ENCODE results near the gene SIPA1L3.

The SIPA1L3 gene

DNA sequence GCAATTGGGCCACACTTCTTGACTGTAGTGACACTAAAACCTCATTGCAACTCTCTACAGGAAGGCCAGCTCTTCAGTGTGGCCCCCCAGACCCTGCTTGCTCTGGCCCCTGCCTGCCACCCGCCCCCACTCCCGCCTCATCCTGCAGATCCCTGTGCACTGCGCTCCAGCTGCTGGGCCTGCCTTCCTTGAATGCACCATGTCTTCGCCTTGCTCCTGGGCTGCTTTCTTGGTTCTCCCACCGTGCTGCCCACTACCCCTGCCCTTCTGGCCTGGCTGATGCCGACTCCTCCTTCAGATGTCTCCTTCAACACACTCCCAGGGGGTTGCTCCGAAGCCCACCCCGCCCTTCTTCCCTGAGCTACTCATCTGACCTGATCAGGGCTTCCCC, 98.2 kb downstream of the SIPA1L3 start:
- Histone ChIP-seq H3K27ac (ENCODE audit: insufficient read depth, low read depth, low read length, poor library complexity, severe bottlenecking) (peak overlapping the region; percentile 70), H3K27me3 (ENCODE audit: control insufficient read depth, insufficient read depth, low read length, poor library complexity, severe bottlenecking) (no peaks in the 10 kb centered on the region), H3K4me1 (ENCODE audit: control insufficient read depth, insufficient read depth, low read length) (peaks cover 26% of the 10 kb centered on the region), H3K4me3 (ENCODE audit: insufficient read depth, low read depth, low read length) (no peak overlapping the region), H3K36me3 (ENCODE audit: control insufficient read depth, insufficient read depth, low read length) (no peaks in the 10 kb centered on the region), H3K9me3 (ENCODE audit: control insufficient read depth, low read length) (no peaks in the 10 kb centered on the region)
- 69 to 70% methylated on average over 8 of the region's 8 CpGs for WGBS, 2 experiments

DNA sequence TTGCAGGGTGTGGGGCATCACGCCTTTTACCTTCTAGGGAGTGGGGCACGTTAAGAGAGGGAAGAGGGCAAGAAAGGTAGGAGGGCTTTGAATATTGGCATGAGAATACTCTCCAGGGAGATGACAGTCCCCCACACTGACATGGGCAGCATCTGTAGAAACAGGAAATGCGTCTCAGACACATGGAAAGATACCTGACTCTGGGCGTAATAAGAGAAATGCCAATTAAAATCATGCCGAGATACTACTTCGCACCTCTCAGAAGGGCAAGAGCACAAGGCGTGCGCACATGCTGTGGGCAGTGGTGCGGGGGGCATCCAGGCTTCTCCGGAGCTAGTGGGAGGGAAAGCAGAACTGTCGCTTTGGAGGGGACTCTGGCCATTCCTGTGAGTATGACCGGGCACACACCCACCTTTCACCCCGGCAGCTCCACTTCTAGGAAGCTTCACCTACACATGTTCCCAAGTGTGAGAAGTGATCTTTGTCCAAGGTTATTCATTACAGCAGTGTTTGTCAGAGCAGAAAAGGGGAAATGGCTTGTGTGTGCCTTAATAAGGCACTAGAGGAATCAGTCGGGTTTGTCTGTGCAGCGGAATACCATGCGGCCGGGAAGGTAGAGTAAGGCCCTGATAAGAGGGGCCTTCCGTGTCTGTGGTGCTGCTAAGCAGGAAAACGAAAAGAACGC, 99.5 kb downstream of the SIPA1L3 start:
- Histone ChIP-seq H3K4me3 (ENCODE audit: insufficient read depth, low read depth, low read length) (no peak overlapping the region), H3K9me3 (ENCODE audit: control insufficient read depth, low read length) (no peaks in the 10 kb centered on the region), H3K27me3 (ENCODE audit: control insufficient read depth, insufficient read depth, low read length, poor library complexity, severe bottlenecking) (no peaks in the 10 kb centered on the region), H3K4me1 (ENCODE audit: control insufficient read depth, insufficient read depth, low read length) (peaks cover 26% of the 10 kb centered on the region), H3K27ac (ENCODE audit: insufficient read depth, low read depth, low read length, poor library complexity, severe bottlenecking) (no peak overlapping the region), H3K36me3 (ENCODE audit: control insufficient read depth, insufficient read depth, low read length) (no peaks in the 10 kb centered on the region)
- WGBS, 2 experiments: 93% methylated on average over 20 of the region's 20 CpGs

DNA sequence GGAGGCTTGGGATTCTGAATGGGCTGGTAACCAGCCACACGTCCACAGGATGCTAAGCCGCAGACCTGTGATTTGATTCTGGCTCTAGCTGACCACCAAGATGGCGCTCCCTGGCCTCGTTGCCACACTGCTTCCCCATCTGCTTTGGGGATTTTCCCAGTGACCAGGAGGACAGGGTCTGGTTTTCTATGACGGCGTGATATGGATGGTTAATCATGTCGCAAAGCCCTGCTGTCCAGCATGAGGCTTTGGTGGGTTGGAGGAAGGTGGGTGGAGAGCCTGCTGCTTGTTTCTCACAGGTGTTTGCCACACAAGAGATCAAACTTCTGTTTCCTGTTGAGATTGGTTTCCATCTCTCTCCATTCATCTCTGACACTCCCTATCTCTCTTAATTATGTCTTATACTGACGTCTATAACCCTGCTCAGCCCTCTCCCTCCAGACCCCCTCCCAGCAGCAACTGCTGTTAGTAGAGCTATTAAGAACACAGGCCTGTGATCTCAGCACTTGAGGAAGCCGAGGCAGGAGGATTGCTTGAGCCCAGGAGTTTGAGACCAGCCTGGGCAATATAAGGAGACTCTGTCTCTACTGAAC, 102.7 kb downstream of the SIPA1L3 start:
- Histone ChIP-seq H3K9me3 (ENCODE audit: control insufficient read depth, low read length) (no peaks in the 10 kb centered on the region), H3K4me3 (ENCODE audit: insufficient read depth, low read depth, low read length) (no peak overlapping the region), H3K36me3 (ENCODE audit: control insufficient read depth, insufficient read depth, low read length) (no peaks in the 10 kb centered on the region), H3K27ac (ENCODE audit: insufficient read depth, low read depth, low read length, poor library complexity, severe bottlenecking) (no peak overlapping the region), H3K4me1 (ENCODE audit: control insufficient read depth, insufficient read depth, low read length) (peaks cover 12% of the 10 kb centered on the region), H3K27me3 (ENCODE audit: control insufficient read depth, insufficient read depth, low read length, poor library complexity, severe bottlenecking) (no peaks in the 10 kb centered on the region)
- 94% methylated on average over 9 of the region's 9 CpGs for WGBS, 2 experiments

DNA sequence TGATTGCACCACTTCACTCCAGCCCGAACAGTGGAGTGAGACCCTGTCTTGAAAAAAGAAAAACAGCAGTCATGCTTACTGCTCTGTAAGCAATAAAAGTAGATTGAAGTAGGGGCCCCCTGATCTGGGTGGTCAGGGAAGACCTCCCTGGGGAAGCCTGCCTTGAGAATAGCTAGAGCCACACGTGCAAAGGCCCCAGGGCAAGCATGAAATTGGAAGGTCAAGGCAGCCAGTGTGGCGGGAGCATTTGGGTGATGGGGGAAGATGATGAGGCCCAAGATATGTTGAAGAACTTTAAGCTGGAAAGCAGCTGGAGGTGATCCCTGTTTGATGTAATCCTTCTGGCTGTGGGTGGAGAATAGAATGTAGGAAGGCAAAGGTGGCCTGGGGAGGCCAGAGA, 104.4 kb downstream of the SIPA1L3 start:
- no peak overlapping the region for H3K4me3 ChIP-seq (ENCODE audit: insufficient read depth, low read depth, low read length)
- no peaks in the 10 kb centered on the region for H3K4me1 ChIP-seq (ENCODE audit: control insufficient read depth, insufficient read depth, low read length)
- H3K27ac ChIP-seq (ENCODE audit: insufficient read depth, low read depth, low read length, poor library complexity, severe bottlenecking): no peak overlapping the region
- no peaks in the 10 kb centered on the region for H3K9me3 ChIP-seq (ENCODE audit: control insufficient read depth, low read length)
- no peaks in the 10 kb centered on the region for H3K36me3 ChIP-seq (ENCODE audit: control insufficient read depth, insufficient read depth, low read length)
- H3K27me3 ChIP-seq (ENCODE audit: control insufficient read depth, insufficient read depth, low read length, poor library complexity, severe bottlenecking): no peaks in the 10 kb centered on the region
- WGBS, 2 experiments: 92 to 94% methylated on average over 3 of the region's 3 CpGs

DNA sequence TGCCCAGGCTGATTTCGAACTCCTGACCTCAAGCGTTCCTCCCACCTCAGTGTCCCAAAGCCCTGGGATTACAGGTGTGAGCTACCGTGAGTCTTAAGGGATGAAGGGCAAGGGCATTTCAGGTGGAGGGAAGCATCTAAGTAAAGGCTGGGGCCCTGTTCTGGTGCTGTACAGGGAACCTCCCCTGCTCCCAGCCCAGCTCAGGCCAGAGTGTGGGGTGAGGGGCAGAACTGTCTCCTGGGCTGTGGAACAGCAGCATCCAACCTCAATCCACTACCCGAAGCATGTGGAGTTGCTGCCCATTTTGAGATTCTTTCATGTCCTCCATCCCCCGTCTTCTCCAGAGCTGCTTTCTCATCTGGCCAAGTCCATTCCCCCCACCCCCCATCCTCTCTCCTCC, 105.3 kb downstream of the SIPA1L3 start:
- WGBS, 2 experiments: 84 to 86% methylated on average over 5 of the region's 5 CpGs
- Histone ChIP-seq H3K27ac (ENCODE audit: insufficient read depth, low read depth, low read length, poor library complexity, severe bottlenecking) (no peak overlapping the region), H3K36me3 (ENCODE audit: control insufficient read depth, insufficient read depth, low read length) (no peaks in the 10 kb centered on the region), H3K27me3 (ENCODE audit: control insufficient read depth, insufficient read depth, low read length, poor library complexity, severe bottlenecking) (no peaks in the 10 kb centered on the region), H3K4me1 (ENCODE audit: control insufficient read depth, insufficient read depth, low read length) (no peaks in the 10 kb centered on the region), H3K9me3 (ENCODE audit: control insufficient read depth, low read length) (no peaks in the 10 kb centered on the region), H3K4me3 (ENCODE audit: insufficient read depth, low read depth, low read length) (no peak overlapping the region)

DNA sequence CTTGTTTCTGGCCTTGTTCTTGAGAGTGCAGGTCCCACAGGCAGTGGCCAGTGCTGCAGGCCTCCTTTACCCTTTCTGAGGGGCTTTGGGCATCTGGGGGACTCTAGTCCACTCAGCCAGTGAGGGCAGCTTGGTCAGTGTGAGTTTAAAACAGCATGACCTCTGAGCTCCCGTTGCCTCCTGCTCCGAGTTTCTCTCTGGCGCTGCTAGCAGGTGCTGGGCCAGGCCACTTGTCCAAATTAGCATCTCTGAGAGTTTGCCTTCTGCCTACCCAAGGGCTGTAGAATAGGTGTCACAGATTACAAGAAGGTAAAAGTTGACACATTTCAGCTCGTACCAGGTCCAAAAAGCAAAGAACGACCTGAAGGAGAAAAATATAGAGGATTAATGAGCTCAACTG, 105.9 kb downstream of the SIPA1L3 start:
- no peak overlapping the region for H3K4me3 ChIP-seq (ENCODE audit: insufficient read depth, low read depth, low read length)
- H3K4me1 ChIP-seq (ENCODE audit: control insufficient read depth, insufficient read depth, low read length): no peaks in the 10 kb centered on the region
- no peaks in the 10 kb centered on the region for H3K9me3 ChIP-seq (ENCODE audit: control insufficient read depth, low read length)
- H3K27ac ChIP-seq (ENCODE audit: insufficient read depth, low read depth, low read length, poor library complexity, severe bottlenecking): peak overlapping the region; percentile 16
- no peaks in the 10 kb centered on the region for H3K36me3 ChIP-seq (ENCODE audit: control insufficient read depth, insufficient read depth, low read length)
- H3K27me3 ChIP-seq (ENCODE audit: control insufficient read depth, insufficient read depth, low read length, poor library complexity, severe bottlenecking): no peaks in the 10 kb centered on the region
- WGBS, 2 experiments: 53 to 54% methylated on average over 5 of the region's 5 CpGs

GRCh38 chr19:38013913-38014580, 107.0 kb downstream of the SIPA1L3 start:
- no peak overlapping the region for H3K27ac ChIP-seq (ENCODE audit: insufficient read depth, low read depth, low read length, poor library complexity, severe bottlenecking)
- no peak overlapping the region for H3K4me3 ChIP-seq (ENCODE audit: insufficient read depth, low read depth, low read length)
- no peaks in the 10 kb centered on the region for H3K4me1 ChIP-seq (ENCODE audit: control insufficient read depth, insufficient read depth, low read length)
- H3K9me3 ChIP-seq (ENCODE audit: control insufficient read depth, low read length): no peaks in the 10 kb centered on the region
- no peaks in the 10 kb centered on the region for H3K27me3 ChIP-seq (ENCODE audit: control insufficient read depth, insufficient read depth, low read length, poor library complexity, severe bottlenecking)
- 94 to 95% methylated on average over 9 to 10 of the region's 11 CpGs for WGBS, 2 experiments
- no peaks in the 10 kb centered on the region for H3K36me3 ChIP-seq (ENCODE audit: control insufficient read depth, insufficient read depth, low read length)

- Histone ChIP-seq H3K27ac (ENCODE audit: insufficient read depth, low read depth, low read length, poor library complexity, severe bottlenecking) (no peak overlapping the region), H3K4me1 (ENCODE audit: control insufficient read depth, insufficient read depth, low read length) (no peaks in the 10 kb centered on the region)
These were observed 108.2 kb downstream of the SIPA1L3 start for GRCh38 chr19:38015216-38015615.

GRCh38 chr19:38015761-38016160, 108.8 kb downstream of the SIPA1L3 start:
- no peaks in the 10 kb centered on the region for H3K4me1 ChIP-seq (ENCODE audit: control insufficient read depth, insufficient read depth, low read length)
- 95 to 96% methylated on average over 7 of the region's 7 CpGs for WGBS, 2 experiments
- no peaks in the 10 kb centered on the region for H3K9me3 ChIP-seq (ENCODE audit: control insufficient read depth, low read length)
- no peak overlapping the region for H3K4me3 ChIP-seq (ENCODE audit: insufficient read depth, low read depth, low read length)
- H3K36me3 ChIP-seq (ENCODE audit: control insufficient read depth, insufficient read depth, low read length): no peaks in the 10 kb centered on the region
- H3K27ac ChIP-seq (ENCODE audit: insufficient read depth, low read depth, low read length, poor library complexity, severe bottlenecking): no peak overlapping the region
- no peaks in the 10 kb centered on the region for H3K27me3 ChIP-seq (ENCODE audit: control insufficient read depth, insufficient read depth, low read length, poor library complexity, severe bottlenecking)

More at GRCh38 chr19:38015216-38015615, 108.2 kb downstream of the SIPA1L3 start:
- Histone ChIP-seq H3K9me3 (ENCODE audit: control insufficient read depth, low read length) (no peaks in the 10 kb centered on the region), H3K27me3 (ENCODE audit: control insufficient read depth, insufficient read depth, low read length, poor library complexity, severe bottlenecking) (no peaks in the 10 kb centered on the region), H3K4me3 (ENCODE audit: insufficient read depth, low read depth, low read length) (no peak overlapping the region), H3K36me3 (ENCODE audit: control insufficient read depth, insufficient read depth, low read length) (no peaks in the 10 kb centered on the region)
- WGBS, 2 experiments: 96% methylated on average over 6 of the region's 6 CpGs

DNA sequence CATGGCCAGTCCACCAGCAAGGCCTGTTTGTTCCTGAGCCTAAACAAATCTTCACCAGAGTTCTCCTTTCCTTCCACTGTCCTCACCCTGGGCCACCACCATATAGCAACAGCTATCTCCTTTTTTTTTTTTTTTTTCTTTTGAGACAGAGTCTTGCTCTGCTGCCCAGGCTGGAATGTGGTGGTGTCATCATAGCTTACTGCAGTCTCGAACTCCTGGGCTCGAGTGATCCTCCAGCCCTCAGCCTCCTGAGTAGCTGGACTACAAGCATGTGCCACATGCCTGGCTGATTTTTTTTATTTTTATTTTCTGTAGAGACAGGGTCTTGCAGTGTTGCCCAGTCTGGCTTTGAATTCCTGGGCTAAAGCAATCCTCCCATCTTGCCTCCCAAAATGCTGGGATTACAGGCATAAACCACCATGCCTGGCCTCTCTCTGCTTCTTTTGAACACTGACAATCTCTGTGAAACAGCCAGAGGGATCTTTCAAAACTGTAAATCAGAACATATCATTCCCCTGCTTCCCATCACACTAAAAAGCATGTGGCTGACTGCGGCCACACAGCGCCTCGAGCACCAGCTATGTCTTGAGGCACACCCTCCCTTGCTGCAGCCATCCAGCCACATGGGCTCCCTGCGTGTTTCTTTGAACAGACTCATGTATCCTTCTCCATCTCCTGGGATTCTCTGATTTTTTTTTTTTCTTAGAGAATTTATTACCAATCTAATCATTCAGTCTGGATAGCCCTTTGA, 110.6 kb downstream of the SIPA1L3 start:
- Histone ChIP-seq H3K4me3 (ENCODE audit: insufficient read depth, low read depth, low read length) (no peak overlapping the region), H3K27ac (ENCODE audit: insufficient read depth, low read depth, low read length, poor library complexity, severe bottlenecking) (no peak overlapping the region), H3K36me3 (ENCODE audit: control insufficient read depth, insufficient read depth, low read length) (no peaks in the 10 kb centered on the region), H3K4me1 (ENCODE audit: control insufficient read depth, insufficient read depth, low read length) (no peaks in the 10 kb centered on the region), H3K9me3 (ENCODE audit: control insufficient read depth, low read length) (no peaks in the 10 kb centered on the region), H3K27me3 (ENCODE audit: control insufficient read depth, insufficient read depth, low read length, poor library complexity, severe bottlenecking) (no peaks in the 10 kb centered on the region)
- 94 to 96% methylated on average over 6 of the region's 6 CpGs for WGBS, 2 experiments
